Astrocyte (in vitro differentiated cells and primary cell): ENCODE data around the gene IFNW1. TPM values are rescaled to one million over a fixed set of nuclear protein-coding genes. Genes with fewer than 3 reads are reported as not detected.
"Not testable (repeated sequence)": the region's sequence is repeated elsewhere in the genome, so short reads cannot be mapped to it uniquely, and the experiment has no call there.

Source experiments
- DNase-seq: peaks from one replicate; pipeline ENCODE4 v3.0.0-alpha.2; 2010; ENCODE audit warnings: low read depth
- FAIRE-seq: peaks from 2 replicates; lab custom pipeline; 2011; peaks lifted over from hg19 to GRCh38; lab: Jason Lieb, UNC
- H2AFZ ChIP-seq: 2 replicates; pipeline ENCODE4 v1.6.0; 2012; ENCODE audit warnings: low read depth, low read length, inconsistent platforms
- H3K27ac ChIP-seq: 2 replicates; pipeline ENCODE4 v1.5.1; 2011; ENCODE audit warnings: low read depth, low read length, inconsistent platforms
- H3K27me3 ChIP-seq: 2 replicates; pipeline ENCODE4 v1.6.0; 2011; ENCODE audit warnings: low read length, inconsistent platforms; ENCODE audit not compliant: insufficient read depth
- H3K36me3 ChIP-seq: 2 replicates; pipeline ENCODE4 v1.5.1; 2011; ENCODE audit warnings: low read length, inconsistent platforms; ENCODE audit not compliant: insufficient read depth
- H3K4me1 ChIP-seq: 2 replicates; pipeline ENCODE4 v1.5.1; 2011; ENCODE audit warnings: low read length, inconsistent platforms; ENCODE audit not compliant: insufficient read depth
- H3K4me2 ChIP-seq: 2 replicates; pipeline ENCODE4 v1.6.0; 2012; ENCODE audit warnings: low read length, inconsistent platforms
- H3K4me3 ChIP-seq: 2 replicates; pipeline ENCODE4 v1.5.1; 2011; ENCODE audit warnings: low read depth, mild to moderate bottlenecking, low read length, inconsistent platforms; ENCODE audit not compliant: insufficient read depth
- H3K79me2 ChIP-seq: 2 replicates; pipeline ENCODE4 v1.6.0; 2012; ENCODE audit warnings: mild to moderate bottlenecking, low read length, inconsistent platforms; ENCODE audit not compliant: insufficient read depth
- H3K9ac ChIP-seq: 2 replicates; pipeline ENCODE4 v1.6.0; 2012; ENCODE audit warnings: mild to moderate bottlenecking, low read length, inconsistent platforms
- H3K9me3 ChIP-seq: 2 replicates; pipeline ENCODE4 v1.5.1; 2012; ENCODE audit warnings: low read depth, mild to moderate bottlenecking, low read length, inconsistent platforms; ENCODE audit not compliant: insufficient read depth
- H4K20me1 ChIP-seq: 2 replicates; pipeline ENCODE4 v1.6.0; 2012; ENCODE audit warnings: low read length, inconsistent platforms; ENCODE audit not compliant: insufficient read depth
- H3K27ac Mint-ChIP-seq: one replicate; pipeline ENCODE4 v1.8.0; 2021; ENCODE audit warnings: mild to moderate bottlenecking, mixed read lengths; ENCODE audit not compliant: unreplicated experiment
- H3K27me3 Mint-ChIP-seq: one replicate; pipeline ENCODE4 v1.8.0; 2021; ENCODE audit warnings: low read depth, mixed read lengths; ENCODE audit not compliant: unreplicated experiment
- H3K36me3 Mint-ChIP-seq: one replicate; pipeline ENCODE4 v1.8.0; 2021; ENCODE audit warnings: low read depth, mixed read lengths; ENCODE audit not compliant: unreplicated experiment
- H3K4me1 Mint-ChIP-seq: one replicate; pipeline ENCODE4 v1.8.0; 2021; ENCODE audit warnings: low read depth, mixed read lengths; ENCODE audit not compliant: unreplicated experiment
- H3K4me3 Mint-ChIP-seq: one replicate; pipeline ENCODE4 v1.8.0; 2021; ENCODE audit warnings: mild to moderate bottlenecking, moderate library complexity, mixed read lengths; ENCODE audit not compliant: unreplicated experiment
- H3K9me3 Mint-ChIP-seq: one replicate; pipeline ENCODE4 v1.8.0; 2021; ENCODE audit warnings: mild to moderate bottlenecking, mixed read lengths; ENCODE audit not compliant: unreplicated experiment
- CTCF ChIP-seq: IDR thresholded peaks from 2 replicates; pipeline ENCODE4 v1.5.1; 2011; ENCODE audit warnings: low read depth, mild to moderate bottlenecking, inconsistent platforms, low read length, moderate library complexity; ENCODE audit not compliant: insufficient read depth
- EZH2 ChIP-seq: IDR thresholded peaks from 2 replicates; pipeline ENCODE4 v1.6.1; 2012; ENCODE audit warnings: mild to moderate bottlenecking, low read length, inconsistent platforms; ENCODE audit not compliant: insufficient read depth
- total RNA-seq: library from RNA; stranded (reverse); gene quantifications from 2 replicates; pipeline ENCODE4 v1.2.1, GENCODE V29; 2021

The IFNW1 gene
- total RNA-seq, 1 donor from 2014 or later, result not detected

DNA sequence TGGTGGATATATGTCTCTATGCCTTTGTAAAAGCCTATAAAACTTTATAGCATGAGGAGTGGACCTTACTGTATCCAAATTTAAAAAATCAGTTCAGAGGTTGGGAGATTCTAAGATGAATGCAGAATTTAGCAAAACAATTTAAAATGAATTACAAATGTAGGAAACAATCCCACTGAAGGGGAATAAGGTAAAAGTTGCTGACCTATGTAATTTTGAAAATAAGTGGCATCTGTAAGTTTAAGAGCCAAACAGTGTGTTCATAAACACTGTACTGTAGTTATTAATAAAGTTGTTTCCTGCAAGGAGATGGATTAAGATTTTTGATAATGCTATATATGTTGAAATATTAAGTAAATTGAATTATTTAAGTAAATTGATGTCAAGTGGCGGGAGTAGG, 4.6 kb downstream of the IFNW1 start:
- Mint-ChIP-seq H3K27ac (no peak overlapping the region), H3K4me1 (no peaks in the 10 kb centered on the region), H3K36me3 (no peaks in the 10 kb centered on the region), H3K27me3 (peaks cover 11% of the 10 kb centered on the region), H3K4me3 (no peak overlapping the region), H3K9me3 (no peaks in the 10 kb centered on the region)
- no peak overlapping the region for H3K9ac ChIP-seq
- FAIRE-seq (no peak), DNase-seq (no peak)
- no peak overlapping the region for H3K4me2 ChIP-seq
- H3K27ac ChIP-seq, result no peak overlapping the region
- TF ChIP-seq EZH2, result no peak
- TF ChIP-seq CTCF, result no peak
- no peaks in the 10 kb centered on the region for H3K4me1 ChIP-seq
- no peaks in the 10 kb centered on the region for H3K9me3 ChIP-seq
- no peaks in the 10 kb centered on the region for H3K36me3 ChIP-seq
- no peaks in the 10 kb centered on the region for H4K20me1 ChIP-seq
- H3K27me3 ChIP-seq, result no peaks in the 10 kb centered on the region
- H3K4me3 ChIP-seq, result no peak overlapping the region
- no peaks in the 10 kb centered on the region for H3K79me2 ChIP-seq
- H2AFZ ChIP-seq, result no peak overlapping the region

DNA sequence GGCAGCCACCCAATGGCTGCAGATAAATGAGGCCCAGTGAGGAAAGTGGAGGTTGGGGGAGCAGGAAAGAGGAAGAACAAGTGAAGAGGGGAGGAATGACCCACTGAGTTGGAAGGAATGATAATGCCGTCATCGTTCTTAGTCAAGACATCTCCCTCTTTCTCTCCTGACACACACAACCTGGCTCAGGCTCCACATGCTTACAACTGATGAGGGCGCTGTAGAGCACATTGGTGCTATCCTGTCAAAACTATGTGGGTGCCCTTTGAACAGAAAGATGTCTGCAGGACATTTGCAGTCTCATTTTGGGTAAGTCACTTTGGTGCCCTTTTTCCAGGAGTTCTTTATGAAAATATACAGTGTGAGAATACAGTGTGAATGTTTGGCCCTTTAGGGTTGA, 5.9 kb downstream of the IFNW1 start:
- Histone ChIP-seq H3K27ac (no peak overlapping the region), H3K9me3 (no peaks in the 10 kb centered on the region), H3K79me2 (no peaks in the 10 kb centered on the region), H3K4me2 (no peak overlapping the region), H2AFZ (no peak overlapping the region), H3K4me3 (no peak overlapping the region), H3K9ac (no peak overlapping the region), H3K4me1 (no peaks in the 10 kb centered on the region), H3K36me3 (no peaks in the 10 kb centered on the region), H4K20me1 (no peaks in the 10 kb centered on the region), H3K27me3 (no peaks in the 10 kb centered on the region)
- no peak for DNase-seq
- FAIRE-seq, result no peak
- no peaks in the 10 kb centered on the region for H3K36me3 Mint-ChIP-seq
- H3K27me3 Mint-ChIP-seq, result peaks cover 11% of the 10 kb centered on the region
- TF ChIP-seq EZH2, result no peak
- no peak for TF ChIP-seq CTCF
- no peak overlapping the region for H3K27ac Mint-ChIP-seq
- no peaks in the 10 kb centered on the region for H3K4me1 Mint-ChIP-seq
- no peak overlapping the region for H3K4me3 Mint-ChIP-seq
- no peaks in the 10 kb centered on the region for H3K9me3 Mint-ChIP-seq

DNA sequence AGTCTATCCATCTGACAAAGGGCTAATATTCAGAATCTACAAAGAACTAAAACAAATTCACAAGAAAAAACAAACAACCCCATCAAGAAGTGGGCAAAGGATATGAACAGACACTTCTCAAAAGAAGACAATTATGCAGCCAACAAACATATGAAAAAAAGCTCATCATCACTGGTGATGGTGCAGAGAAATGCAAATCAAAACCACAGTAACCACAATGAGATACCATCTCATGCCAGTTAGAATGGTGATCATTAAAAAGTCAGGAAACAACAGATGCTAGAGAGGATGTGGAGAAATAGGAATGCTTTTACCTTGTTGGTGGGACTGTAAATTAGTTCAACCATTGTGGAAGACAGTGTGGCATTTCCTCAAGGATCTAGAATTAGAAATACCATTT, 13.4 kb downstream of the IFNW1 start:
- H4K20me1 ChIP-seq, H3K27me3 Mint-ChIP-seq, H2AFZ ChIP-seq, H3K4me2 ChIP-seq, H3K4me1 ChIP-seq, H3K36me3 Mint-ChIP-seq, H3K4me1 Mint-ChIP-seq, DNase-seq, H3K36me3 ChIP-seq, H3K27ac Mint-ChIP-seq, FAIRE-seq, H3K4me3 ChIP-seq, H3K27me3 ChIP-seq, H3K27ac ChIP-seq, H3K9me3 ChIP-seq, H3K9ac ChIP-seq, H3K79me2 ChIP-seq, H3K4me3 Mint-ChIP-seq: not testable (repeated sequence)
- H3K9me3 Mint-ChIP-seq, result peaks cover 11% of the 10 kb centered on the region
